ENCODE data around the gene FFAR4.
A peak's percentile ranks its signal among the peaks of the same experiment; 100 is the strongest.

- no peak for TF ChIP-seq CTCF (IDR thresholded peaks at IDR 0.05; ENCODE audit: insufficient read depth, low read length)
- TF ChIP-seq POLR2AphosphoS5 (IDR thresholded peaks at IDR 0.05; ENCODE audit: low read depth) = peak; percentile 51; the same call in 1 of the 2 replicates
Observed at GRCh38 chr10:93566435-93567276, at the start of gene FFAR4.
